Heart left ventricle (tissue), 16 donors: Measurements from ENCODE around the gene COMMD1. TPM values are rescaled to one million over a fixed set of nuclear protein-coding genes. Genes with fewer than 3 reads are reported as not detected.

Experiments
- ATAC-seq, 4 donors: fragments of 200-7000 bp; cut with Tn5 transposase; one replicate each; pipeline ENCODE4 v1.9.1; 2020 to 2022; ENCODE audit warnings: moderate library complexity in 4 of 4, mild to moderate bottlenecking in 3 of 4, moderate number of reproducible peaks in 1 of 4
- DNase-seq, 5 donors: peaks; one replicate each; pipeline ENCODE4 v3.0.0-alpha.2; 2020
- H3K27ac ChIP-seq, 12 donors: fragments of 200-600 bp; sonication (generic) in 4 of 12; one replicate each; pipeline versions ENCODE4 v1.5.0 to v1.8.0; 2016 to 2022; ENCODE audit warnings: mild to moderate bottlenecking in 2 of 12
- H3K27me3 ChIP-seq, 9 donors: fragments of 200-600 bp; sonication (generic) in 2 of 9; one replicate each; pipeline versions ENCODE4 v1.5.1 to v1.8.0; 2016 to 2022; ENCODE audit warnings: mild to moderate bottlenecking in 3 of 9
- H3K36me3 ChIP-seq, 9 donors: fragments of 200-600 bp; sonication (generic) in 2 of 9; one replicate each; pipeline versions ENCODE4 v1.5.0 to v1.8.0; 2018 to 2022; ENCODE audit warnings: mild to moderate bottlenecking in 2 of 9
- H3K4me1 ChIP-seq, 12 donors: fragments of 200-600 bp; sonication (generic) in 4 of 12; one replicate each; pipeline versions ENCODE4 v1.5.0 to v1.8.0; 2016 to 2022; ENCODE audit warnings: mild to moderate bottlenecking in 3 of 12
- H3K4me3 ChIP-seq, 12 donors: fragments of 200-600 bp; sonication (generic) in 4 of 12; one replicate each; pipeline versions ENCODE4 v1.5.0 to v1.8.0; 2017 to 2022; ENCODE audit warnings: mild to moderate bottlenecking in 9 of 12, moderate library complexity in 4 of 12
- H3K9me3 ChIP-seq, 12 donors: fragments of 200-600 bp; sonication (generic) in 4 of 12; one replicate each; pipeline versions ENCODE4 v1.5.0 to v1.8.0; 2016 to 2022; ENCODE audit warnings: mild to moderate bottlenecking in 1 of 12
- CTCF ChIP-seq, 12 donors: fragments of 200-600 bp; sonication (generic) in 4 of 12; IDR thresholded peaks; one replicate each; pipeline versions ENCODE4 v1.5.0 to v1.8.0; 2018 to 2022; ENCODE audit warnings: antibody characterized with exemption in 12 of 12, mild to moderate bottlenecking in 5 of 12
- POLR2A ChIP-seq, 2 donors: fragments of 450-650 bp; IDR thresholded peaks; one replicate each; pipeline ENCODE4 v1.6.1; 2017; ENCODE audit warnings: antibody characterized with exemption in 2 of 2, mild to moderate bottlenecking in 2 of 2, moderate library complexity in 2 of 2
- WGBS, 4 donors: extraction: QIAGEN DNeasy Blood & Tissue Kit in 2 of 4; methylation state at CpG; one replicate each; pipeline versions ENCODE4 v1.1.5 to v1.1.7; 2013 to 2018; 5-methylcytosine and 5-hydroxymethylcytosine counted together
- intact Hi-C, 10 donors: fragments of 100-400 bp; cut with DNase I; formaldehyde crosslinking; loops; one replicate each; pipeline versions ENCODE4 v1.11.1 to v1.14.2; 2022
- polyA plus RNA-seq, 2 donors: library from polyadenylated mRNA; stranded (reverse); fragments of 200-250 nt; gene quantifications; one replicate each; pipeline ENCODE4 v1.2.3, GENCODE V29; 2013
- total RNA-seq, 9 donors: library from RNA; depleted of rRNA in 2 of 9; stranded (reverse); fragments of >200 nt in 2 of 9; fragmentation: NEBNext Ultra II Directional in 3 of 9; extraction: Animal tissue kit (Norgen Biotek cat#: 25700) in 3 of 9; gene quantifications; one replicate each; pipeline versions ENCODE4 v1.1.0 to v1.2.4, GENCODE V29; 2016 to 2023
- donor health status: ischemic (EF 13 %, LVEDD 7.1; RV severe dilation, severe dysfunction).
- donor health status: healthy with polysubstance abuse.
- donor health status: DM: no; HTN: yes; CAD: no.
- donor health status: DM: no; HTN: no; CAD: no.
- donor health status: ischemic (EF 25% LVEDD 6.9; RV normal size, moderate dysfunction).
- donor health status: ischemic (EF 25% LVEDD 5.7; RV mildly dilated, moderate dysfunction).
- donor health status: healthy.
- donor health status: DM: yes; HTN: yes; CAD: no.
- donor health status: ischemic (EF 35%, LVEDD 5.7; RV mildly dilated, moderate dysfunction).
- donor health status: nonischemic (EF 11% LVEDD 7.7; RV severe dilation, severe dysfunction).
- donor health status: DM: yes; HTN: yes; CAD: no.
- donor health status: PGD.
- donor health status: ischemic (EF 29% LVEDD 5.4; RV normal size, mild dysfunction).
- donor health status: nonischemic (EF 23%, LVEDD 6.1; RV moderate dilation, normal function).

Gene COMMD1
- total and polyA plus RNA-seq, 11 donors = 50.1 to 99.5 (median 69.3) TPM

DNA sequence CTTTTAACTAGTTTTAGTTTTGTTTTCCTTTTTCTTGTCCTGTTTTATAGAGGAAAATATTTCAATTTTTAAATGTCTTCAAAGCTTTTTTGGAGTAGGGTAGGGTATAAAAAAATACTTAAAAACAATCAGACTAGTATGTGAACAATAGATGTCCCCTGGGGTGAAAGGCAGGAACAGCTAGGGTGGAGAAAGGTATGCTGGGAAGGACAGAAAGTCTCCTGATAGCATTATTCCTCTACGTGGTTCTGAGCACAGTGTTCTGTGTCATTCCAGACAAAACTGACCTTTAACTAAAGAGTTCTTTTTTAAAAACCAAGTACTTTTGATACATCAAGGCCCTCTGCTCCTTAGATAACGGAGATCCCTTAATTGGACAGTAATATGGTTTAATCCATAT, 258.4 kb downstream of the COMMD1 start:
- Histone ChIP-seq H3K4me3 (no peak overlapping the region), H3K36me3 (no peaks in the 10 kb centered on the region), H3K4me1 (peaks cover 0 to 25% (median 8%) of the 10 kb centered on the region in 12 donors), H3K27me3 (no peaks in the 10 kb centered on the region), H3K27ac (peak overlapping the region in 7 of 12 donors; percentile 11 to 56 (median 37)), H3K9me3 (no peaks in the 10 kb centered on the region)
- no peak for TF ChIP-seq POLR2A (IDR thresholded peaks at IDR 0.05)
- no peak for TF ChIP-seq CTCF (IDR thresholded peaks at IDR 0.05)
- WGBS, 4 donors = 44 to 54% (median 47%) methylated on average over 2 of the region's 2 CpGs
- ATAC-seq (peak; percentile 52 to 80 (median 64)), DNase-seq (no peak)
- intact Hi-C loops = no loop called here

GRCh38 chr2:62175728-62176127, 270.3 kb downstream of the COMMD1 start:
- 51 to 75% (median 56%) methylated on average over 4 of the region's 4 CpGs for WGBS, 4 donors
- peaks cover 0 to 43% (median 17%) of the 10 kb centered on the region in 12 donors for H3K4me1 ChIP-seq
- TF ChIP-seq POLR2A (IDR thresholded peaks at IDR 0.05) (no peak), CTCF (IDR thresholded peaks at IDR 0.05) (no peak)
- intact Hi-C loops = loop anchor here in 3 of 10 donors (5.0 to 10.0 kb wide), 3 partner anchors 161 to 542 kb away; no protein-coding TSS in a partner anchor
- DNase-seq = peak in 4 of 5 donors; percentile 22 to 75 (median 60)
- no peak overlapping the region for H3K4me3 ChIP-seq
- H3K27me3 ChIP-seq = no peaks in the 10 kb centered on the region
- H3K27ac ChIP-seq = peak overlapping the region in 9 of 12 donors; percentile 4 to 66 (median 38)
- no peaks in the 10 kb centered on the region for H3K36me3 ChIP-seq
- peak; percentile 81 to 91 (median 86) for ATAC-seq
- no peaks in the 10 kb centered on the region for H3K9me3 ChIP-seq

GRCh38 chr2:62176801-62177200, 271.3 kb downstream of the COMMD1 start:
- Histone ChIP-seq H3K4me3 (no peak overlapping the region), H3K9me3 (no peaks in the 10 kb centered on the region), H3K27ac (peak overlapping the region in 8 of 12 donors; percentile 8 to 66 (median 49)), H3K4me1 (peaks cover 0 to 43% (median 17%) of the 10 kb centered on the region in 12 donors), H3K27me3 (no peaks in the 10 kb centered on the region), H3K36me3 (no peaks in the 10 kb centered on the region)
- DNase-seq (no peak), ATAC-seq (peak in 3 of 4 donors; percentile 15 to 45 (median 18))
- intact Hi-C loops = loop anchor here in 3 of 10 donors (5.0 to 10.0 kb wide), 3 partner anchors 162 to 540 kb away; no protein-coding TSS in a partner anchor
- TF ChIP-seq POLR2A (IDR thresholded peaks at IDR 0.05) = no peak
- no peak for TF ChIP-seq CTCF (IDR thresholded peaks at IDR 0.05)

- DNase-seq = no peak
- Histone ChIP-seq H3K27me3 (no peaks in the 10 kb centered on the region), H3K4me1 (peaks cover 0 to 43% (median 17%) of the 10 kb centered on the region in 12 donors), H3K36me3 (no peaks in the 10 kb centered on the region), H3K27ac (peak overlapping the region in 9 of 12 donors; percentile 8 to 66 (median 56)), H3K9me3 (no peaks in the 10 kb centered on the region), H3K4me3 (no peak overlapping the region)
- ATAC-seq = peak in 2 of 4 donors; percentile 14 to 38
- 51 to 76% (median 58%) methylated on average over 4 of the region's 4 CpGs for WGBS, 4 donors
- TF ChIP-seq POLR2A (IDR thresholded peaks at IDR 0.05) (no peak), CTCF (IDR thresholded peaks at IDR 0.05) (no peak)
- intact Hi-C loops = loop anchor here in 3 of 10 donors (5.0 to 10.0 kb wide), 3 partner anchors 163 to 540 kb away; no protein-coding TSS in a partner anchor
Measured at GRCh38 chr2:62177392-62178049, 272.0 kb downstream of the COMMD1 start.
